Fibroblast of lung (primary cell): ENCODE results near the gene DNAJC5. TPM values are rescaled to one million over a fixed set of nuclear protein-coding genes. Genes with fewer than 3 reads are reported as not detected.
"Not testable (repeated sequence)": the region's sequence is repeated elsewhere in the genome, so short reads cannot be mapped to it uniquely, and the experiment has no call there.

Experiments
- DNase-seq, 2 donors: peaks; one replicate each; pipeline versions ENCODE4 v3.0.0 to v3.0.0-alpha.2; 2010; ENCODE audit warnings: low read depth in 2 of 2
- H2AFZ ChIP-seq: 2 replicates; pipeline ENCODE4 v1.5.1; 2012; ENCODE audit warnings: low read length, control low read depth, inconsistent platforms
- H3K27ac ChIP-seq: 2 replicates; pipeline ENCODE4 v1.5.1; 2011; ENCODE audit warnings: low read length, control low read depth; ENCODE audit not compliant: insufficient read depth
- H3K27me3 ChIP-seq: 2 replicates; pipeline ENCODE4 v1.5.1; 2011; ENCODE audit warnings: mild to moderate bottlenecking, low read length; ENCODE audit not compliant: control insufficient read depth, insufficient read depth
- H3K36me3 ChIP-seq: 2 replicates; pipeline ENCODE4 v1.5.1; 2011; ENCODE audit warnings: low read length; ENCODE audit not compliant: control insufficient read depth, insufficient read depth
- H3K4me1 ChIP-seq: 2 replicates; pipeline ENCODE4 v1.5.1; 2011; ENCODE audit warnings: low read length; ENCODE audit not compliant: control insufficient read depth, insufficient read depth; ENCODE audit errors: extremely low read depth
- H3K4me2 ChIP-seq: 2 replicates; pipeline ENCODE4 v1.5.1; 2011; ENCODE audit warnings: low read length, control low read depth; ENCODE audit not compliant: insufficient read depth; ENCODE audit errors: extremely low read depth
- H3K4me3 ChIP-seq, 4 experiments: fragments of 200-600 bp in 1 of 4; sonication (generic) in 1 of 4; replicated peaks in 1 of 4; 2 replicates each; pipeline ENCODE4 v1.5.1; 2011 to 2016; ENCODE audit warnings: low read length in 4 of 4, low read depth in 3 of 4, mild to moderate bottlenecking in 3 of 4, control low read depth in 2 of 4, inconsistent platforms in 1 of 4, mixed read lengths in 1 of 4; ENCODE audit not compliant: insufficient read depth in 1 of 4; ENCODE audit errors: control extremely low read depth in 1 of 4
- H3K79me2 ChIP-seq: 2 replicates; pipeline ENCODE4 v1.5.1; 2012; ENCODE audit warnings: mild to moderate bottlenecking, low read length, inconsistent platforms; ENCODE audit not compliant: control insufficient read depth, insufficient read depth
- H3K9ac ChIP-seq: 2 replicates; pipeline ENCODE4 v1.5.1; 2011; ENCODE audit warnings: mild to moderate bottlenecking, low read length, control low read depth; ENCODE audit not compliant: insufficient read depth
- H3K9me3 ChIP-seq: 2 replicates; pipeline ENCODE4 v1.5.1; 2012; ENCODE audit warnings: low read depth, low read length; ENCODE audit not compliant: control insufficient read depth, insufficient read depth
- H4K20me1 ChIP-seq: 2 replicates; pipeline ENCODE4 v1.5.1; 2011; ENCODE audit warnings: low read length; ENCODE audit not compliant: control insufficient read depth, insufficient read depth; ENCODE audit errors: extremely low read depth
- CTCF ChIP-seq, 2 donors: IDR thresholded peaks in 1 of 2; conservative IDR thresholded peaks in 1 of 2; 1 replicate in 1 of 2; 2 replicates in 1 of 2; pipeline ENCODE4 v1.5.1; 2011 to 2012; ENCODE audit warnings: low read length in 2 of 2, control low read depth in 1 of 2, inconsistent platforms in 1 of 2, low read depth in 1 of 2, mild to moderate bottlenecking in 1 of 2
- EZH2 ChIP-seq: IDR thresholded peaks from 2 replicates; pipeline ENCODE4 v1.5.1; 2012; ENCODE audit warnings: low read length, control low read depth, mild to moderate bottlenecking; ENCODE audit errors: missing control alignments
- polyA plus RNA-seq, 2 donors: library from polyadenylated mRNA; depleted of rRNA in 1 of 2; stranded (reverse) in 1 of 2; unstranded in 1 of 2; fragments of >200 nt; gene quantifications; 2 replicates each; pipeline ENCODE4 v1.2.1, GENCODE V29; 2011 to 2012; ENCODE audit warnings: missing spikeins in 1 of 2
- total RNA-seq: library from RNA; depleted of rRNA; stranded (reverse); fragments of >200 nt; gene quantifications from 2 replicates; pipeline ENCODE4 v1.2.1, GENCODE V29; 2014

The DNAJC5 gene
- total and polyA plus RNA-seq, 2 donors (not counting 1 experiment from before 2014, with no cell fraction given) = 29.6 to 48.9 TPM

GRCh38 chr20:63877755-63878470, 17.0 kb upstream of the DNAJC5 start:
- peaks cover 46% of the 10 kb centered on the region for H3K79me2 ChIP-seq
- no peak for DNase-seq
- no peak overlapping the region for H3K27ac ChIP-seq
- H3K9ac ChIP-seq = no peak overlapping the region
- peaks cover 6% of the 10 kb centered on the region for H4K20me1 ChIP-seq
- H3K4me3 ChIP-seq = no peak overlapping the region
- TF ChIP-seq CTCF (conservative IDR thresholded peaks at IDR 0.05 in 1 of 2, IDR thresholded peaks at IDR 0.05 in 1 of 2; ENCODE audit: low read depth in 1 of 2, low read length in 2 of 2) = no peak
- no peak for TF ChIP-seq EZH2
- no peak overlapping the region for H2AFZ ChIP-seq
- H3K36me3 ChIP-seq = peaks cover 44% of the 10 kb centered on the region
- no peaks in the 10 kb centered on the region for H3K9me3 ChIP-seq
- peaks cover 6% of the 10 kb centered on the region for H3K4me1 ChIP-seq
- H3K4me2 ChIP-seq = no peak overlapping the region
- H3K27me3 ChIP-seq = no peaks in the 10 kb centered on the region

GRCh38 chr20:63878899-63879663, 15.8 kb upstream of the DNAJC5 start:
- TF ChIP-seq EZH2 (no peak), CTCF (conservative IDR thresholded peaks at IDR 0.05 in 1 of 2, IDR thresholded peaks at IDR 0.05 in 1 of 2; ENCODE audit: low read depth in 1 of 2, low read length in 2 of 2) (no peak)
- no peak overlapping the region for H3K9ac ChIP-seq
- H3K4me2 ChIP-seq = no peak overlapping the region
- peaks cover 44% of the 10 kb centered on the region for H3K79me2 ChIP-seq
- no peak for DNase-seq
- H3K27me3 ChIP-seq = no peaks in the 10 kb centered on the region
- no peak overlapping the region for H3K4me3 ChIP-seq
- no peaks in the 10 kb centered on the region for H3K4me1 ChIP-seq
- peaks cover 6% of the 10 kb centered on the region for H4K20me1 ChIP-seq
- no peak overlapping the region for H3K27ac ChIP-seq
- H2AFZ ChIP-seq = no peak overlapping the region
- peaks cover 41% of the 10 kb centered on the region for H3K36me3 ChIP-seq
- H3K9me3 ChIP-seq = no peaks in the 10 kb centered on the region

- not testable (repeated sequence) for H4K20me1 ChIP-seq, H3K4me1 ChIP-seq, H3K27me3 ChIP-seq, H3K4me3 ChIP-seq, H3K4me2 ChIP-seq, H3K27ac ChIP-seq, H3K9ac ChIP-seq, H2AFZ ChIP-seq, DNase-seq, H3K9me3 ChIP-seq
- Histone ChIP-seq H3K36me3 (peaks cover 48% of the 10 kb centered on the region), H3K79me2 (peaks cover 51% of the 10 kb centered on the region)
Observed at GRCh38 chr20:63880901-63881300, 14.0 kb upstream of the DNAJC5 start.
